Esophagus squamous epithelium (tissue), 4 donors: ENCODE measurements around the gene ATL2.

ENCODE experiments used
- POLR2A ChIP-seq, 4 donors: fragments of 450-650 bp; IDR thresholded peaks; one replicate each; pipeline ENCODE4 v1.6.1; 2017; ENCODE audit warnings: antibody characterized with exemption in 4 of 4, mild to moderate bottlenecking in 4 of 4, moderate library complexity in 3 of 4
- TF ChIP-seq, protein P1 (sequence below), 6 experiments: fragments of 450-650 bp in 4 of 6; fragments of 200-600 bp in 2 of 6; sonication (generic) in 2 of 6; IDR thresholded peaks; one replicate each; pipeline ENCODE4 v1.5.1; 2016 to 2019; ENCODE audit warnings: antibody characterized with exemption in 6 of 6, mild to moderate bottlenecking in 4 of 6, moderate library complexity in 4 of 6

DNA sequence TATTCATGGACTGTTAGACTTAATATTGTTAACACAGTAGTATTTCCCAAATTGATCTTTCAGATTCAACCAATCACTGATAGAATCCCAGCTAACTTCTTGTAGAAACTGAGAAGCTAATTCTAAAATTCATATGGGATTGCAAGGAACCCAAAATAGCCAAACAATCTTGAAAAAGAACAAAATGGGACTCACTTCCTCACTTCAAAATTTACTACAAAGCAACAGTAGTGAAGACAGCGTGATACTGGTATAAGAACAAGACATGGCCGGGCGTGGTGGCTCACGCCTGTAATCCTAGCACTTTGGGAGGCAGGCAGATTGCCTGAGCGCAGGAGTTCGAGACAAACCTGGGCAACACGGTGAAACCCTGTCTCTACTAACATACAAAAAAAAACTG lies 46.3 kb downstream of the ATL2 start:
- TF ChIP-seq, protein P1, sequence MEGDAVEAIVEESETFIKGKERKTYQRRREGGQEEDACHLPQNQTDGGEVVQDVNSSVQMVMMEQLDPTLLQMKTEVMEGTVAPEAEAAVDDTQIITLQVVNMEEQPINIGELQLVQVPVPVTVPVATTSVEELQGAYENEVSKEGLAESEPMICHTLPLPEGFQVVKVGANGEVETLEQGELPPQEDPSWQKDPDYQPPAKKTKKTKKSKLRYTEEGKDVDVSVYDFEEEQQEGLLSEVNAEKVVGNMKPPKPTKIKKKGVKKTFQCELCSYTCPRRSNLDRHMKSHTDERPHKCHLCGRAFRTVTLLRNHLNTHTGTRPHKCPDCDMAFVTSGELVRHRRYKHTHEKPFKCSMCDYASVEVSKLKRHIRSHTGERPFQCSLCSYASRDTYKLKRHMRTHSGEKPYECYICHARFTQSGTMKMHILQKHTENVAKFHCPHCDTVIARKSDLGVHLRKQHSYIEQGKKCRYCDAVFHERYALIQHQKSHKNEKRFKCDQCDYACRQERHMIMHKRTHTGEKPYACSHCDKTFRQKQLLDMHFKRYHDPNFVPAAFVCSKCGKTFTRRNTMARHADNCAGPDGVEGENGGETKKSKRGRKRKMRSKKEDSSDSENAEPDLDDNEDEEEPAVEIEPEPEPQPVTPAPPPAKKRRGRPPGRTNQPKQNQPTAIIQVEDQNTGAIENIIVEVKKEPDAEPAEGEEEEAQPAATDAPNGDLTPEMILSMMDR (IDR thresholded peaks at IDR 0.05) = no peak
- TF ChIP-seq POLR2A (IDR thresholded peaks at IDR 0.05) = no peak
